NCI-H1092 treated with DMSO at 0.1 percent for 48 hours (cell line): Measurements from ENCODE around the gene GMPR.

ENCODE experiments used
- DNase-seq: peaks from one replicate; lab custom pipeline; 2025; lab: John Stamatoyannopoulos, UW

Gene GMPR

GRCh38 chr6:16238057-16238962 is at the start of gene GMPR:
TSS of gene GMPR (plus strand) at chr6:16238587. CDS start at chr6:16238694, 107 bp downstream.
- DNase-seq = no peak

- DNase-seq = no peak
These were observed 48.2 kb upstream of the GMPR start for GRCh38 chr6:16190214-16190613.

DNA sequence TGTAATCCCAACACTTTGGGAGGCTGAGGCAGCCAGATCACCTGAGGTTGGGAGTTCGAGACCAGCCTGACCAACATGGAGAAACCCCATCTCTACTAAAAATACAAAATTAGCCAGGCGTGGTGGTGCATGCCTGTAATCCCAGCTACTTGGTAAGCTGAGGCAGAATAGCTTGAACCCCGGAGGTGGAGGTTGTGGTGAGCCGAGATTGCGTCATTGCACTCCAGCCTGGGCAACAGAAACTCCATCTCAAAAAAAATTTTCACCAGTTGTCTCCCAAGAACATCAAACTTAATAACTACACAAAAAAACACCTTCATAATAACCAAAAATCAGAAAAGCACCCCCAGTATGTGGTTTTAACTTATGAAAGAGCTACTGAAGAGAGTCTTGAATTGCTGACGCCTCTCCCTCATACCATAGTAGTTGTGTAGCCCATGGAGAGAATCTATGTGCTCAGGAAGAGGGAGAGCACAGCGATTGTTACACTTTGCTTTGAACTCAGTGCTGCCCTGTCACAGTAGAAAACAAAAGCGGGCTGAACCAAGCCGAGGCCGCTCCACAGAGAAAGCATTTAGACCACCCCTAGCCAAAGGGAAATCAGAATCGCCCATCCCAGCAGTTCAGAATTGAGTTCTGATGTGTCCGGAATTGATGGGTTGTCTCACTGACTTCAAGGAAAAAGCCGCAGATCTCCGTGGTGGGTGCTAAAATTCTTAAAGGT is 42.0 kb upstream of the GMPR start:
- DNase-seq = no peak

DNA sequence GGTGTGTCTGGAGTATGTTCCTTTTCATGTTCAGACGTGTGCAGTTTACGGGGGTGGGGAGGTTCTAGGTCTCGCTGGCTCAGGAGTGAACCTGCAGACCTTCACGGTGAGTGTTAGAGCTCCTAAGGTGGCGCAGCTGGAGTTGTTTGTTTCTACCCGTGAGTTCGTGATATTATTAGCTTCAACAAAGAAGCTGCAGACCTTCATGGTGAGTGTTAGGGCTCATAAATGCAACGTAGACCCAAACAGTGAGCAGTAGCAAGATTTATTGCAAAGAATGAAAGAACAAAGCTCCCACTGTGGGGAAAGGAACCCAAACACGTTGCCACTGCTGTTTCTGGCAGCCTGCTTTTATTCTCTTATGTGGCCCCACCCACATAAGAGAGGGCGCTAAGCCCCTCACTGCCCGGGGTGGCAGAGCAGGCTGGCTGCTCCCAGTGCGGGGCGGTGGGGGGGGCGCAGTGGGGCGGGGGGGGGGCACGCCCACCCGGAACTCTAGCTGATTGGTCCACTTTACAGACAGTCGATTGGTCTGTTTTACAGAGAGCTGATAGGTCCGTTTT is 41.3 kb upstream of the GMPR start:
- no peak for DNase-seq

- no peak for DNase-seq
These were observed 40.2 kb upstream of the GMPR start for GRCh38 chr6:16198061-16198705.

- no peak for DNase-seq
These were observed 38.6 kb upstream of the GMPR start for GRCh38 chr6:16199804-16200203.

DNA sequence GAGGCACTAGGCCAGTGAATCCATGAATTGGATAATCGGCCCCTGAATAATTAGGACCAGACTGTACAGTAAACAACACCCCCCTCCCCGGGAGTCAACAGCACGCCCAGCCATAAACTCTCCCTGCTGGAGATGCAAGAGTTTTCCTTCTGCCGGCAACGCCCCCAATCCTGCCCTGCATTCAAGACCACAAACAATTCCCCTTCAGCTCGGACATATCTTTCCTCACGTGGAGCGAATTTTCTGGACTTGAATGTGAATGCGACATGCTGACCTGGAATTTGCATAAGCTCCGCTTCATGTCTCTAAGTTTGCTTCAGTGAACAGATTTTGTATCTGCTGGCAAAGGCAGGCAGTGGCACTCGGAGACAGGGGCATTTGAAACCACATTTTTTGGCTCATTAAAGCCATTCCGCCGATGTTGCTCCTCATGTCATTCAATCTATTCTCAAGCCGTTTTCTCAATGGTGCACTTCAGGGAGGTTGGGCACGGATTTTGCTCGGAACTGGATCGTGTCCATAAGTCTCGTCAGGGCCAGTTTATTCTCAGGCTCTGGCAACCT is 38.0 kb upstream of the GMPR start:
- DNase-seq = peak; percentile 3

GRCh38 chr6:16201706-16202105 is 36.7 kb upstream of the GMPR start:
- DNase-seq = no peak

- no peak for DNase-seq
These were observed 33.6 kb upstream of the GMPR start for GRCh38 chr6:16204653-16205376.

GRCh38 chr6:16205377-16206144 is 32.8 kb upstream of the GMPR start:
- no peak for DNase-seq

- DNase-seq = peak; percentile 21
These were observed 31.8 kb upstream of the GMPR start for GRCh38 chr6:16206595-16207037.

- DNase-seq = no peak
These were observed 29.4 kb upstream of the GMPR start for GRCh38 chr6:16208989-16209388.

GRCh38 chr6:16209539-16209938 is 28.8 kb upstream of the GMPR start:
- DNase-seq = no peak

DNA sequence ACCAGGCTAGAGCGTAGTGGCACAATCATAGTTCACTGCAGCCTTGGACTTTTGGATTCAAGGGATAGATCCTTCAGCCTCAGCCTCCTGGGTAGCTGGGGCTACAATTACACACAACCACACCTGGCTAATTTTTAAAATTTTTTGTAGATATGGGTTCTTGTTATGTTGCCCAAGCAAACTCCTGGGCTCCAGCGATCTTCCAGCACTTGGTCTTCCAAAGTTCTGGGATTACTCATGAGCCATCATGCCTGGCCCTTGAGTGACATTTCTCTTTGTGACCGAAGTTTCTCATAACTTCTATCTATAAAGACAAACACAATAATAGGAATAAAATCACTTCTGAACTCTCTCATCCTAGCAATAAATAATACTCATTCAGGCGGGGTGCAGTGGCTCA is 26.1 kb upstream of the GMPR start:
- DNase-seq = no peak

DNA sequence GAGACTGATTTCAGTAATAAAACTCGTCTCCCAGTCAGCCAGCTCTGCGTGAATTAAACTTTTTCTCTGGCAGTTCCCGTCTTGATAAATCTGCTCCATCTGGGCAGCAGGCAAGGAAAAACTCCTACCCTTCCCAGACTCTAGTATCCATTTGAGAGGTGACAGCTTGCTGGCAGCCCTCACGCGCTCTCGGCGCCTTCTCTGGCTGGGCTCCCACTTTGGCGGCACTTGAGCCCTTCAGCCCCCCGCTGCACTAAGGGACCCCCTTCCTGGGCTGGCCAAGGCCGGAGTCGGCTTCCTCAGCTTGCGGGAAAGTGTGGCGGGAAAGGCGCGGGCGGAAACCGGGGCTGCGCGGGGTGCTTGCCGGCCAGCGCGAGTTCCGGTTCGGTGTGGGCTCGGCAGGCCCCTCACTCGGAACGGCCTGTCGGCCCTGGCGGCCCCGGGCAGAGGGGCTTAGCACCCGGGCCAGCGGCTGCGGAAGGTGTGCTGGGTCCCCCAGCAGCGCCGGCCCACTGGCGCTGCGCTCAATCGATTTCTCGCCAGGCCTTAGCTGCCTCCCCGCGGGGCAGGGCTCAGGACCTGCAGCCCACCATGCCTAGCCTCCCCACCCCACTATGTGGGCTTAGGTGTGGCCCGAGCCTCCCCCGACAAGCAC is 21.8 kb upstream of the GMPR start:
- no peak for DNase-seq

- DNase-seq = no peak
These were observed 21.1 kb upstream of the GMPR start for GRCh38 chr6:16217156-16217721.

DNA sequence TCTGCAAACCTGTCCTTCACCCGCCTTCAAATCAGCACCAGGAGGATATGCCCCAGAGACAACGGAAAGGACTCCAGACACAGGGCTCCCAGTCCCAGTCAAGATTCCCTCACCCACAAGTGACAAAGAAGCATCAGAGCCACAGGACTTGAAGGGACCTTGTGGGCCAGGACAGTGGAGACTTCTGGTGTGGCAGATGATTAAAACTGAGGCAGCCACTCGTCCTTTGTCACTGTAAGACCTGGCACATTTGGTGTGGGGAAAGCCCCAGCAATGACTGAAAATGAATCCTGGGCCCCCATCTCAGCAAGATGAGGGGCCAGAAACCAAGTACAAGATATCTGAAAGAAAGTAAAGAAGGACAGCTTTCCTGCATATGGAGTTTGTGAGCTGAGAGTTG is 15.6 kb upstream of the GMPR start:
- no peak for DNase-seq

GRCh38 chr6:16223362-16223761 is 15.0 kb upstream of the GMPR start:
- no peak for DNase-seq

DNA sequence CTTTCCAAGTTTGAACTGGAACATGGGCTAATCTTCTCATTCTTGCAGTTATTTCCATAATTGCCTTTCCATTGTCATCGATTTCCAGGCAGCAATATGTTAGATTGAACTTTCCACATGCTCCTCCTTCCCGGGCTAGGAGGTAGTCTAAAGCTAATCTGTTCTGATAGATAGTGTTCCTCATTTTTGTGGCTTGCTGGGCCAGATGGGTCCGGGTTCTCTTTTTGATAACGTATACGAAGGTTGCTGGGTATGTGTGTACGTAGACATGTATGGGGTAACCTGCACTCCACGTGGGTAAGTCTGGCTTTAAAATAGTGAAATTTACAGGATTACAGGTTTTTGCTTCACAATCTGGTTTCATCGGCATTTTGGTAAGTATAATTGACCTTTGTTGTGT is 14.0 kb upstream of the GMPR start:
- DNase-seq = no peak
